PFSK-1 (cell line): ENCODE measurements around the gene SAMD13.

Experiments used
- FOXP2 ChIP-seq: optimal IDR thresholded peaks from 2 replicates; pipeline ENCODE3; 2011; ENCODE audit warnings: borderline replicate concordance, control low read depth, inconsistent platforms; ENCODE audit not compliant: insufficient read depth; ENCODE audit errors: extremely low read length, extremely low read depth
- POLR2AphosphoS5 ChIP-seq: IDR thresholded peaks from 2 replicates; pipeline ENCODE4 v1.6.1; 2012; ENCODE audit warnings: low read depth, mild to moderate bottlenecking, control low read depth, low read length, moderate library complexity
- SIN3A ChIP-seq: IDR thresholded peaks from 2 replicates; pipeline ENCODE4 v1.6.1; 2012; ENCODE audit warnings: mild to moderate bottlenecking, low read length, moderate library complexity, borderline replicate concordance; ENCODE audit not compliant: insufficient read depth
- TAF1 ChIP-seq: IDR thresholded peaks from 2 replicates; pipeline ENCODE4 v1.6.1; 2012; ENCODE audit warnings: low read length, control low read depth, borderline replicate concordance; ENCODE audit not compliant: insufficient read depth
- TF ChIP-seq, protein P1 (sequence below), 2 experiments: IDR thresholded peaks; 2 replicates each; pipeline versions ENCODE4 v1.6.1 to v1.8.0; 2011 to 2012; ENCODE audit warnings: low read depth in 2 of 2, low read length in 2 of 2, control low read depth in 1 of 2, inconsistent platforms in 1 of 2, mild to moderate bottlenecking in 1 of 2, moderate library complexity in 1 of 2; ENCODE audit not compliant: insufficient read depth in 1 of 2

The SAMD13 gene

DNA sequence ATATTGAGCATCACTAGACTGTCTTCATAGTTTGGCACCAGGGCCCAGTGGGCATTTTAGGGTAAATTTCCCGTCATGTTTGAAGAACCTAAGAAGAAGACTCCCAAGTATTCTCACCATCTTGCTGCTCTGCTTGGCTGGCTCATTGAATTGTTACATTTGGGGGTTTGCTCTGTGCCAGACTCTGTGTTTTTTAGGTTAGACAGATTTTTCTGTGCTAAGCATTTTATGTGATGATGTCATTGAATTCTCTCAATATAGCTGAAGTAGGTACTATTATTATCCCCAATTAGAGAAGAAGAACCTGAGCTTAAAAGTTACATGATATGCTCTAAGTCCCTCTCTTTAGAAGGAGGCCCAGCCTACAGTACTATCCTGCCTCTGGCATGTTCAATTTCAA lies 68.8 kb downstream of the SAMD13 start:
- TF ChIP-seq, protein P1, sequence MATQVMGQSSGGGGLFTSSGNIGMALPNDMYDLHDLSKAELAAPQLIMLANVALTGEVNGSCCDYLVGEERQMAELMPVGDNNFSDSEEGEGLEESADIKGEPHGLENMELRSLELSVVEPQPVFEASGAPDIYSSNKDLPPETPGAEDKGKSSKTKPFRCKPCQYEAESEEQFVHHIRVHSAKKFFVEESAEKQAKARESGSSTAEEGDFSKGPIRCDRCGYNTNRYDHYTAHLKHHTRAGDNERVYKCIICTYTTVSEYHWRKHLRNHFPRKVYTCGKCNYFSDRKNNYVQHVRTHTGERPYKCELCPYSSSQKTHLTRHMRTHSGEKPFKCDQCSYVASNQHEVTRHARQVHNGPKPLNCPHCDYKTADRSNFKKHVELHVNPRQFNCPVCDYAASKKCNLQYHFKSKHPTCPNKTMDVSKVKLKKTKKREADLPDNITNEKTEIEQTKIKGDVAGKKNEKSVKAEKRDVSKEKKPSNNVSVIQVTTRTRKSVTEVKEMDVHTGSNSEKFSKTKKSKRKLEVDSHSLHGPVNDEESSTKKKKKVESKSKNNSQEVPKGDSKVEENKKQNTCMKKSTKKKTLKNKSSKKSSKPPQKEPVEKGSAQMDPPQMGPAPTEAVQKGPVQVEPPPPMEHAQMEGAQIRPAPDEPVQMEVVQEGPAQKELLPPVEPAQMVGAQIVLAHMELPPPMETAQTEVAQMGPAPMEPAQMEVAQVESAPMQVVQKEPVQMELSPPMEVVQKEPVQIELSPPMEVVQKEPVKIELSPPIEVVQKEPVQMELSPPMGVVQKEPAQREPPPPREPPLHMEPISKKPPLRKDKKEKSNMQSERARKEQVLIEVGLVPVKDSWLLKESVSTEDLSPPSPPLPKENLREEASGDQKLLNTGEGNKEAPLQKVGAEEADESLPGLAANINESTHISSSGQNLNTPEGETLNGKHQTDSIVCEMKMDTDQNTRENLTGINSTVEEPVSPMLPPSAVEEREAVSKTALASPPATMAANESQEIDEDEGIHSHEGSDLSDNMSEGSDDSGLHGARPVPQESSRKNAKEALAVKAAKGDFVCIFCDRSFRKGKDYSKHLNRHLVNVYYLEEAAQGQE (IDR thresholded peaks at IDR 0.05; ENCODE audit: insufficient read depth in 1 of 2, low read depth in 2 of 2, low read length in 2 of 2): no peak
- TF ChIP-seq SIN3A: no peak
- TF ChIP-seq TAF1: no peak
- TF ChIP-seq POLR2AphosphoS5: no peak

DNA sequence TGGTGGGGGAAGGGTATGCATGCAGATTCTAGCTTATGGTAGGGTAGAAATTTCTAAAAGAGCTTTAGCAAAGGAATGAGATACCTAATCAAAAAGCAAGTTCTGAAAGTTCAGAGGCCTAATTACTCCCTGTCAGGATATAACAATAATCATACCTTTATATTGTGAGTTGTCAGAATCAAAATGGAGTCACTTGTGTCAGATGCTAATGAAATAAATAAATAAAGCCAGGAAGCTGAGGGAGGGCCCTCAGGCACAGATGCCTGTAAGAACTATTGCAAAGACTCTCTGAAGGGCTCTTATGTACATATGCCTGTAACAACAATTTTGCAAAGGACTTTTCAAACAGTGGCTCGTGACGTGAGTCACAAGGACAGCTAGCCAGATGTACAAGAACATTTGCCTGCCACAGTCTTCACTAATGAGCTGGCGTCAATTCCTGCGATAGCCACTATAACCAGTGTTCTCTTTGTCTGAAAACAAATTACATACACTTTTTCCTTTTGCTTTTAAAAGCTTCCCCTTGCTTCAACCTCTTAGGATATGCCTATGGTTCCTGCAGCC lies 69.4 kb downstream of the SAMD13 start:
- TF ChIP-seq TAF1 (no peak), SIN3A (no peak), FOXP2 (no peak), POLR2AphosphoS5 (no peak)
- TF ChIP-seq, protein P1 (IDR thresholded peaks at IDR 0.05; ENCODE audit: insufficient read depth in 1 of 2, low read depth in 2 of 2, low read length in 2 of 2): no peak

DNA sequence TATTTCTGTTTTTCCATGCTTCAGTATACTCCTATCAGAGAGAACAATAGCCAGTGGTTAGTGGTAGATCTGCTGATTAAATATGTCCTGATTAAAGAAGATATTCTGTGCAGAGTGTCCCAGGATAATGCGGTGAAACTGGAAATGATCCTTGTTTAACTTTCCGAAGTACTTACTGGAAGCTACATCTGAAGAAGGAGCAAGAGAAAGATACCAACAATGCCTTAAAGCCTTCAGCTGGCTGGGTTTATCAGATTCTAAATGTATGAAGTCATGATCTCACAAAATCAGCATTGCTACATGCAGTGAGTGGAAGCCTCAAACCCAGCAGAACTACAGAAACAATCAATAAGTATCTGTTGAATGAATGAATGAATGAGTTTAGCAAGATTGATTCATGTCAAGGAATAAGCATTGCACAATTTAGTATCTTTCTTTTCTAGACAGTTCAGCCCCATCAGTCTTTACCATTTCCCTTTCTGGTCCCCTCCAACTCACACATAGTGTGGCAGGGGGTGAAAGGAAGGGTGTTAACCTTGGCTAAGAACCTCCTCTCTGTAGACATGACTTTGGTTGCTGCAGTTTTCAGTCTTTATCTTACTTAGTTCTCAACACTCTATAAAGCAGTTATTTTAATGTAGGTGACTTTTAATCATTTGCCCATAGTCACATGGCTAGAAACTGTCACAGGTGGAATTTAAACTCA lies 72.1 kb downstream of the SAMD13 start:
- TF ChIP-seq SIN3A (no peak), POLR2AphosphoS5 (no peak), TAF1 (no peak), FOXP2 (no peak)
- TF ChIP-seq, protein P1 (IDR thresholded peaks at IDR 0.05; ENCODE audit: insufficient read depth in 1 of 2, low read depth in 2 of 2, low read length in 2 of 2): no peak

DNA sequence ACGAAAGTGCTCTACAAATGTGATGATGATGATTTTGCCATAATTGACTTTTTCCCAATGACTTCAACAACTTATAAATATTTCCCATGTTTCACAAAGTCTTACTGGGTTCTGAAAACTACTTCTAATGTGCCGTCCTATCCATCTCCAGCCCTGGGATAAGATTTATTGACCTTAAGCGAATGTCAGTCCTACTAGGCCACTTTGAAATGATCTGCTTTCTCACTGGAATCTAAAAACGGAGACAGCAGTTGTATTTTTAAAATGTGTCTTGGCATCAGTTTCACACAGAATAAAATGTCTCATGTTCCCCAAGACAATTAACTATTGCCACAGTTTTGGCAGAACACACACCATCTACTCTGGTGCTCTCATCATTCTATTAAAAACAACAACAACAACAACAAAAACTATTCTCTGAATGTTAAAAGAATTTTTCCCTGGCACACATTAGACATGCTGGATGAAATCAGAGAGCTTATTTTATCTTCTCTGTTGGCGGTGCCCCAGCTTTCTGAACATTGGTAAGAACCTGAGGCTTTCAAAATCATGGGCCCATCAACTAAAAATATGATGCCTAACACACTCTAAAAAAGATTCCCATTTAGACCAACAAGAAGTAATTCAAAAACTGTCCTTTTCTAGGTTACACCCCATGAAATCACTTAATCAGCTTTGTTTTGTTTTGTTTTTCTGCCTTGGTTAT lies 73.6 kb downstream of the SAMD13 start:
- TF ChIP-seq TAF1 (no peak), SIN3A (no peak), FOXP2 (no peak), POLR2AphosphoS5 (no peak)
- TF ChIP-seq, protein P1 (IDR thresholded peaks at IDR 0.05; ENCODE audit: insufficient read depth in 1 of 2, low read depth in 2 of 2, low read length in 2 of 2): no peak
